Measurements from ENCODE around the gene MYLK3.

Gene MYLK3

DNA sequence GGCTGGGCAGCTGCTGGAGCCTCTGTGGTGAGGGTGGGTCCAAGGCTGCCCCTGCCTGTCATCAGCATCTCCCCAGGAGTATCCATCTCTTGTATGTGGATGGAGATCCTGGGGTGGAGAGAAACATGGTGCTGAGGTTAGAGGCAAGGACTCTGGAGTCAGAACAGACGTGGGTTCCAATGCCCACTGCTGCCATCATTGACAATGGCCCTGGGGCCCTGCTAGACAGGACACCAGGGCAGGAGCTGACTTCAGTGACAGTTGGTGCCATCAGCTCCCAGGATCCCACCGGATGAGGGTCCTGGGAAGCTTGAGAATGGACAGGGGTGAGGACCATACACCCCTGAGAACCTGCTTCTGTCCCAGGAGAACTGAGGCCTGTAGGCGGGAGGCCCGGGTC, 15.6 kb downstream of the MYLK3 start:
- no peaks in the 10 kb centered on the region for H3K36me3 ChIP-seq (ENCODE audit: control insufficient read depth, low read depth, low read length)
- H3K27me3 ChIP-seq (ENCODE audit: control insufficient read depth, insufficient read depth, low read length) = no peaks in the 10 kb centered on the region
- H3K9ac ChIP-seq (ENCODE audit: low read length) = no peak overlapping the region
- H3K27ac ChIP-seq (ENCODE audit: low read length) = no peak overlapping the region
- H3K4me1 ChIP-seq (ENCODE audit: control insufficient read depth, low read depth, low read length) = no peaks in the 10 kb centered on the region
- no peak overlapping the region for H3K4me3 ChIP-seq (ENCODE audit: low read length)
- no peaks in the 10 kb centered on the region for H3K9me3 ChIP-seq (ENCODE audit: control insufficient read depth, low read depth, low read length)

DNA sequence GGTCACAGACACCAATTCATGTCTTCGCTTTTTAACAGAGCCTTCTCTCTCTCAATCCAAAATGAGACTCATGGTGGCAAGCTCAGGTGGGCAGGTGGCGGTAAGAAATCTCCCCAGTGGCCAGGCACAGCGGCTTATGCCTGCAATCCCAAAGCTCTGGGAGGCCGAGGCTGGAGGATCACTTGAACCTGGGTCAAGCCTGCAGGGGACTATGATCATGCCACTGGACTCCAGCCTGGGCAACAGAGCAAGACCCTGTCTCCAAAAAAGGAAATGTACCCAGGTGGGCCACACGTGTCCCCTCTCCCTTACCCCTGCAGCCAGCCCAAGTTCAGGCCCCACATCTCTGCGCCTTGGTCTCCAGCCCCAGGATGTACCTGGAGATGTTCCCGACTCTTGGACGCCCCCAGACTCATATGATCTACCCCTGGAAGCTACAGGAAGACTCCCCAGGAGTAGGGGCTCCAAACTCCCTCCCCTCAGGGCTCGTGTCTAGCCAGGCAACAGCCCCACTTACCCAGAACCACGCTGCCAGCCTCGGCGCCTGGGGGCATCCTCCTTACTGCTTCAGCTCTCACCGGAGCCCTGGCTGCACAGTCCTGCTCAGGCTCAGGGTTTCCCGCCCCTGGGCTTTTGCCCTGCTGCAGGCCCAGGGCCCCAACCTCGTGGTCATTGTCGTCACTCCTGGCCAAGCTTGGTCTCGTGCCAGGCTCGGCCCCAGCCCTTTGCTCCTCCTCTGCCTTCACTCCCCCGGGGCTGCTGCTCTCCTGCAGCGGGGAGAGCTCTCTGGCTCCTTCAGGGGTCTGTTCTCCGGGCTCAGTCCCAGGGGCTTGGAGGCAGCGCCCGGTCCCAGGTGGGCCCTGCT, 16.2 kb downstream of the MYLK3 start:
- no peaks in the 10 kb centered on the region for H3K36me3 ChIP-seq (ENCODE audit: control insufficient read depth, low read depth, low read length)
- H3K27me3 ChIP-seq (ENCODE audit: control insufficient read depth, insufficient read depth, low read length) = no peaks in the 10 kb centered on the region
- no peak overlapping the region for H3K4me3 ChIP-seq (ENCODE audit: low read length)
- no peak overlapping the region for H3K27ac ChIP-seq (ENCODE audit: low read length)
- no peak overlapping the region for H3K9ac ChIP-seq (ENCODE audit: low read length)
- no peaks in the 10 kb centered on the region for H3K9me3 ChIP-seq (ENCODE audit: control insufficient read depth, low read depth, low read length)
- H3K4me1 ChIP-seq (ENCODE audit: control insufficient read depth, low read depth, low read length) = no peaks in the 10 kb centered on the region

- H3K9me3 ChIP-seq (ENCODE audit: control insufficient read depth, low read depth, low read length) = no peaks in the 10 kb centered on the region
- H3K4me1 ChIP-seq (ENCODE audit: control insufficient read depth, low read depth, low read length) = no peaks in the 10 kb centered on the region
- no peak overlapping the region for H3K4me3 ChIP-seq (ENCODE audit: low read length)
- H3K27me3 ChIP-seq (ENCODE audit: control insufficient read depth, insufficient read depth, low read length) = no peaks in the 10 kb centered on the region
- no peak overlapping the region for H3K27ac ChIP-seq (ENCODE audit: low read length)
- H3K36me3 ChIP-seq (ENCODE audit: control insufficient read depth, low read depth, low read length) = no peaks in the 10 kb centered on the region
- no peak overlapping the region for H3K9ac ChIP-seq (ENCODE audit: low read length)
These were observed 17.1 kb downstream of the MYLK3 start for GRCh38 chr16:46730801-46731690.

- H3K9me3 ChIP-seq (ENCODE audit: control insufficient read depth, low read depth, low read length) = no peaks in the 10 kb centered on the region
- H3K4me1 ChIP-seq (ENCODE audit: control insufficient read depth, low read depth, low read length) = no peaks in the 10 kb centered on the region
- H3K4me3 ChIP-seq (ENCODE audit: low read length) = no peak overlapping the region
- no peaks in the 10 kb centered on the region for H3K36me3 ChIP-seq (ENCODE audit: control insufficient read depth, low read depth, low read length)
- no peak overlapping the region for H3K27ac ChIP-seq (ENCODE audit: low read length)
- H3K27me3 ChIP-seq (ENCODE audit: control insufficient read depth, insufficient read depth, low read length) = no peaks in the 10 kb centered on the region
- no peak overlapping the region for H3K9ac ChIP-seq (ENCODE audit: low read length)
These were observed 18.0 kb downstream of the MYLK3 start for GRCh38 chr16:46730126-46730525.

DNA sequence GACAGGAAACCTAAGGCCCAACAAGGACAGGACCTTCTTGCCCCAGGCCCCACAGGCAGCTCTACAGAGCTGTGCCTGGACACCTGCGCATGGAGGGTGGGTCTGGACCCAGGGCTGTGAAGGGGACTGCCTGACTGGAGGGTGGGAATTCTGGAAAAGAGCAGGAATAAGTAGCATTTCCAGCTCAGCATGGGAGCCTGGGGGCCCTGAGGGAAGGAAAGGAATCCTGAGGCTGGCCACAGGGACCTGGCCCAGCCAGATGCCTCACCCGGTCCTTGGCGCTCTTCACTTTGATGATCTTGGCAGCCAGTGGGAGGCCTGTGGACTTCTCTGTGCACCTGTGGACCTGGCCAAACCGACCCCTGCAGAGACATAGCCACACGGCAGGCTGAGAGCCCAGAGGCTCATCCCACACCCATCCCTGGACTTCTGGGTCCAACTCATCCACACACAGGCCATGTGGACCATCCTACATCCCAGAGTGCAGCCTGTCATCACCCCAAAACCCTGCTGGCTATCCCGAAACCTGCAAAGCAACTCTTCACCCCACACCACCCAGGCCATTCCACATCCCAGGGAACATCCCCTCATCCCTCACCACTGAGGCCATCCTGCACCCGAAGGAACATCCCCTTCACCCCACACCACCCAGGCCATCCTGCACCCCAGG, 18.7 kb downstream of the MYLK3 start:
- no peaks in the 10 kb centered on the region for H3K9me3 ChIP-seq (ENCODE audit: control insufficient read depth, low read depth, low read length)
- no peak overlapping the region for H3K27ac ChIP-seq (ENCODE audit: low read length)
- H3K4me1 ChIP-seq (ENCODE audit: control insufficient read depth, low read depth, low read length) = no peaks in the 10 kb centered on the region
- no peak overlapping the region for H3K4me3 ChIP-seq (ENCODE audit: low read length)
- no peaks in the 10 kb centered on the region for H3K36me3 ChIP-seq (ENCODE audit: control insufficient read depth, low read depth, low read length)
- H3K9ac ChIP-seq (ENCODE audit: low read length) = no peak overlapping the region
- no peaks in the 10 kb centered on the region for H3K27me3 ChIP-seq (ENCODE audit: control insufficient read depth, insufficient read depth, low read length)

GRCh38 chr16:46728806-46729205, 19.3 kb downstream of the MYLK3 start:
- no peaks in the 10 kb centered on the region for H3K9me3 ChIP-seq (ENCODE audit: control insufficient read depth, low read depth, low read length)
- H3K9ac ChIP-seq (ENCODE audit: low read length) = no peak overlapping the region
- H3K27ac ChIP-seq (ENCODE audit: low read length) = no peak overlapping the region
- H3K4me1 ChIP-seq (ENCODE audit: control insufficient read depth, low read depth, low read length) = no peaks in the 10 kb centered on the region
- H3K36me3 ChIP-seq (ENCODE audit: control insufficient read depth, low read depth, low read length) = no peaks in the 10 kb centered on the region
- H3K27me3 ChIP-seq (ENCODE audit: control insufficient read depth, insufficient read depth, low read length) = no peaks in the 10 kb centered on the region
- no peak overlapping the region for H3K4me3 ChIP-seq (ENCODE audit: low read length)

DNA sequence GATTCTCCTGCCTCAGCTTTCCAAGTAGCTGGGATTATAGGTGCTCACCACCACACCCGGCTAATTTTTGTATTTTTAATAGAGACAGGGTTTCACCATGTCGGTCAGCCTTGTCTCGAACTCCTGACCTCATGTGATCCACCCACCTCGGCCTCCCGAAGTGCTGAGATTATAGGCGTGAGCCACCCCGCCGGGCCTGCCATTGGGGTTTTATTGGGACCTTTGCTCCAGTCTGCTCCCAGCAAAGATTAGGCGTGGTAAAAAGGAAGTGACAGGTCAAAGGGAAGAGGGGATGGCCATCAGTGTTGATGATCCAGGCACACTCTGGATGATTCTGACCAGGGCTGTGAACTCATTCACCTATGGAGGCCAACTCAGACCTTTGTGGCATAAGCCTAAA, 20.5 kb downstream of the MYLK3 start:
- Histone ChIP-seq H3K9me3 (ENCODE audit: control insufficient read depth, low read depth, low read length) (no peaks in the 10 kb centered on the region), H3K27ac (ENCODE audit: low read length) (no peak overlapping the region), H3K4me3 (ENCODE audit: low read length) (no peak overlapping the region), H3K9ac (ENCODE audit: low read length) (no peak overlapping the region), H3K27me3 (ENCODE audit: control insufficient read depth, insufficient read depth, low read length) (no peaks in the 10 kb centered on the region), H3K36me3 (ENCODE audit: control insufficient read depth, low read depth, low read length) (no peaks in the 10 kb centered on the region), H3K4me1 (ENCODE audit: control insufficient read depth, low read depth, low read length) (no peaks in the 10 kb centered on the region)

- Histone ChIP-seq H3K36me3 (ENCODE audit: control insufficient read depth, low read depth, low read length) (no peaks in the 10 kb centered on the region), H3K4me3 (ENCODE audit: low read length) (no peak overlapping the region), H3K27ac (ENCODE audit: low read length) (no peak overlapping the region), H3K27me3 (ENCODE audit: control insufficient read depth, insufficient read depth, low read length) (no peaks in the 10 kb centered on the region), H3K9ac (ENCODE audit: low read length) (no peak overlapping the region), H3K4me1 (ENCODE audit: control insufficient read depth, low read depth, low read length) (no peaks in the 10 kb centered on the region), H3K9me3 (ENCODE audit: control insufficient read depth, low read depth, low read length) (no peaks in the 10 kb centered on the region)
These were observed 21.0 kb downstream of the MYLK3 start for GRCh38 chr16:46727184-46727583.

DNA sequence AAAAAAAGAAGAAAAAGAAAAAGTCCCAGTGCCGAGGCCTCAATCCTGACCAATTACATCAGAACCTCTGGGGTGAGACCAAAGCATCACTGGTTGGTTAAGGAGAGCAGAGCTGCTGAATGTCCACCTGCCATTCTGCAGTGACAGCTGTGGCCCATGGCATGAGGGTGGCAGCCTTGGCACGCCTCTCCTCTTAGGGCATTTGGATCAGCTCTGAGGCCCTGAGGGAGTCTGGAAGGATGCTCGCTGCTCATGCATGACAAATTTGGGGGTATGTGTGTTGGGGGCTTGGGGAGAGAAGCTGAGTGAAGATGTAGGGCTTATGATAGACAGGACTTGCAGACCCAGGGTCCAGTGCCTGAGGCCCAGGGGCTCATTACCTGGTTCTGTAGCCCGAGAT, 26.3 kb downstream of the MYLK3 start:
- no peaks in the 10 kb centered on the region for H3K9me3 ChIP-seq (ENCODE audit: control insufficient read depth, low read depth, low read length)
- H3K27me3 ChIP-seq (ENCODE audit: control insufficient read depth, insufficient read depth, low read length) = no peaks in the 10 kb centered on the region
- no peaks in the 10 kb centered on the region for H3K4me1 ChIP-seq (ENCODE audit: control insufficient read depth, low read depth, low read length)
- no peak overlapping the region for H3K9ac ChIP-seq (ENCODE audit: low read length)
- no peak overlapping the region for H3K27ac ChIP-seq (ENCODE audit: low read length)
- no peaks in the 10 kb centered on the region for H3K36me3 ChIP-seq (ENCODE audit: control insufficient read depth, low read depth, low read length)
- no peak overlapping the region for H3K4me3 ChIP-seq (ENCODE audit: low read length)

- Histone ChIP-seq H3K9ac (ENCODE audit: low read length) (no peak overlapping the region), H3K4me3 (ENCODE audit: low read length) (no peak overlapping the region), H3K4me1 (ENCODE audit: control insufficient read depth, low read depth, low read length) (no peaks in the 10 kb centered on the region), H3K9me3 (ENCODE audit: control insufficient read depth, low read depth, low read length) (no peaks in the 10 kb centered on the region), H3K27me3 (ENCODE audit: control insufficient read depth, insufficient read depth, low read length) (no peaks in the 10 kb centered on the region), H3K36me3 (ENCODE audit: control insufficient read depth, low read depth, low read length) (no peaks in the 10 kb centered on the region), H3K27ac (ENCODE audit: low read length) (no peak overlapping the region)
These were observed 27.5 kb downstream of the MYLK3 start for GRCh38 chr16:46720619-46721018.

DNA sequence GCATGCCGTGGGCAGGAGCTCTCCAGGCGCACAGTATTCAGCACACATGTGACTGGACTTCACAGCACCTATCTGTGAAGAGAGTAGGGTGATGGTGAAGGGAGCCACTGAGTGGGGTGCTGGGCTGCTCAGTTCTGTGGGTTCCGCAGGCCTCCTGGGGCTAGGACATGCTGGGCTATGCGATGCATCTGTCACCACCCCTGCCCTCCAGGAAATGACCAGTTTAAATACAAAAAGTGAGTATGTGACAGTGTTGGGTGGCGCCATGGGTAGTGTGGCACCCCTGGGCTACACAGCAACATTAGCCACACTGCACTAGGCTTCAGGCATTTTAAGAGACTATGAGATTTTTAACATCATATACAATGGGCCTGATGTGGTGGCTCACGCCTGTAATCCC, 28.6 kb downstream of the MYLK3 start:
- H3K9ac ChIP-seq (ENCODE audit: low read length) = no peak overlapping the region

More for the DNA sequence above, 28.6 kb downstream of the MYLK3 start:
- Histone ChIP-seq H3K36me3 (ENCODE audit: control insufficient read depth, low read depth, low read length) (no peaks in the 10 kb centered on the region), H3K27ac (ENCODE audit: low read length) (no peak overlapping the region), H3K9me3 (ENCODE audit: control insufficient read depth, low read depth, low read length) (no peaks in the 10 kb centered on the region), H3K4me1 (ENCODE audit: control insufficient read depth, low read depth, low read length) (no peaks in the 10 kb centered on the region), H3K27me3 (ENCODE audit: control insufficient read depth, insufficient read depth, low read length) (no peaks in the 10 kb centered on the region), H3K4me3 (ENCODE audit: low read length) (no peak overlapping the region)
